GM19035 (cell line): Measurements from ENCODE around the gene SPINK7.
"Not testable (repeated sequence)": the region's sequence is repeated elsewhere in the genome, so short reads cannot be mapped to it uniquely, and the experiment has no call there.

Experiments used
- ATAC-seq: cut with Tn5 transposase; IDR thresholded peaks from one replicate; pipeline ENCODE4 v1.9.1; 2021; ENCODE audit not compliant: unreplicated experiment

The SPINK7 gene

GRCh38 chr5:148312153-148312552 lies at the start of gene SPINK7:
SPINK7 (plus strand) TSS chr5:148312423; CDS start chr5:148312484, 61 bp downstream.
- no peak for ATAC-seq

GRCh38 chr5:148267962-148268361 lies 44.3 kb upstream of the SPINK7 start:
- no peak for ATAC-seq

GRCh38 chr5:148268566-148268965 lies 43.7 kb upstream of the SPINK7 start, which contains the start of gene SPINK13:
SPINK13 (plus strand) TSS chr5:148268794; CDS start chr5:148270073, 1,279 bp downstream.
- ATAC-seq: no peak

- ATAC-seq: not testable (repeated sequence)
These were observed 37.1 kb upstream of the SPINK7 start for GRCh38 chr5:148275129-148275528.

GRCh38 chr5:148280893-148281292 lies 31.3 kb upstream of the SPINK7 start:
- not testable (repeated sequence) for ATAC-seq

- not testable (repeated sequence) for ATAC-seq
These were observed 30.9 kb upstream of the SPINK7 start for GRCh38 chr5:148281336-148281735.

GRCh38 chr5:148290271-148291195 lies 21.7 kb upstream of the SPINK7 start:
- peak; percentile 55 for ATAC-seq

- no peak for ATAC-seq
These were observed 14.5 kb upstream of the SPINK7 start for GRCh38 chr5:148297731-148298130.

GRCh38 chr5:148306446-148306845 lies 5.8 kb upstream of the SPINK7 start:
- ATAC-seq: no peak

- ATAC-seq: no peak
These were observed 3.2 kb upstream of the SPINK7 start for GRCh38 chr5:148309019-148309418.

GRCh38 chr5:148309746-148310145 lies 2.5 kb upstream of the SPINK7 start:
- no peak for ATAC-seq

GRCh38 chr5:148311484-148311883 lies 739 bp upstream of the SPINK7 start:
- no peak for ATAC-seq

- no peak for ATAC-seq
These were observed 2.0 kb downstream of the SPINK7 start for GRCh38 chr5:148314187-148314586.

- ATAC-seq: no peak
These were observed 2.5 kb downstream of the SPINK7 start for GRCh38 chr5:148314731-148315130.

GRCh38 chr5:148320011-148320963 lies 8.1 kb downstream of the SPINK7 start:
- ATAC-seq: not testable (repeated sequence)

- no peak for ATAC-seq
These were observed 21.1 kb downstream of the SPINK7 start for GRCh38 chr5:148333262-148333849.

GRCh38 chr5:148335259-148335658 lies 23.0 kb downstream of the SPINK7 start, which contains the start of gene SPINK9:
SPINK9 (plus strand) TSS chr5:148335559; CDS start chr5:148335614, 55 bp downstream.
- no peak for ATAC-seq

GRCh38 chr5:148336704-148337435 lies 24.6 kb downstream of the SPINK7 start:
- ATAC-seq: no peak

- no peak for ATAC-seq
These were observed 30.3 kb downstream of the SPINK7 start for GRCh38 chr5:148342371-148343045.

GRCh38 chr5:148343046-148343407 lies 30.8 kb downstream of the SPINK7 start:
- no peak for ATAC-seq
